HUES6 (cell line): ENCODE measurements around the gene ALPL.

Experiments used
- H3K27ac ChIP-seq: 2 replicates; pipeline ENCODE4 v1.7.0; 2013; ENCODE audit warnings: low read depth, mild to moderate bottlenecking, low read length, inconsistent platforms
- H3K27me3 ChIP-seq: 2 replicates; pipeline ENCODE4 v1.6.1; 2013; ENCODE audit warnings: low read length; ENCODE audit not compliant: control insufficient read depth, insufficient read depth
- H3K36me3 ChIP-seq: 2 replicates; pipeline ENCODE4 v1.6.1; 2013; ENCODE audit warnings: low read length; ENCODE audit not compliant: control insufficient read depth, insufficient read depth
- H3K4me1 ChIP-seq: 2 replicates; pipeline ENCODE4 v1.6.1; 2013; ENCODE audit warnings: low read length; ENCODE audit not compliant: control insufficient read depth, insufficient read depth
- H3K4me3 ChIP-seq: 2 replicates; pipeline ENCODE4 v1.5.1; 2013; ENCODE audit warnings: low read depth, low read length
- H3K9ac ChIP-seq: one replicate; pipeline ENCODE4 v1.6.1; 2013; ENCODE audit warnings: mild to moderate bottlenecking, low read length
- H3K9me3 ChIP-seq: 2 replicates; pipeline ENCODE4 v1.6.1; 2013; ENCODE audit warnings: low read depth, low read length; ENCODE audit not compliant: control insufficient read depth, insufficient read depth

The ALPL gene

DNA sequence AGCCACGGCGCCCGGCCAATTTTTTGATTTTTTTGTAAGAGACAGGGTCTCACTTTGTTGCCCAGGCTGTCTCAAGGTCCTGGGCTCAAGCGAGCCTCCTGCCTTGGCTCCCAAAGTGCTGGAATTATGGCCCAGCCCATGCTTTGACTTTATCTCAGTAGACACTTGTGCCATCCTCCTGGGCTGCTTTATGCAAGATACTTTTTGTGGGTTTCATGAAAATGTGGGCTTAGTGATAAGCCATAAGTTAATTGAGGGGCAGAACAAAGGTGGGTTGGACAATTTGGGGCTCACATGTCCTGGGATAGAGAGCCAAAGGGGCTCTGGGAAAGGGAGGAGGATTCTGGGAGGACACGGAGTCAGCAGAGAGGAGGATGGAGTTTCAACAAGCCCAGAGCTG is 22.0 kb downstream of the ALPL start:
- H3K4me3 ChIP-seq: no peak overlapping the region
- H3K36me3 ChIP-seq: no peaks in the 10 kb centered on the region
- no peaks in the 10 kb centered on the region for H3K9me3 ChIP-seq
- no peaks in the 10 kb centered on the region for H3K27me3 ChIP-seq
- H3K27ac ChIP-seq: no peak overlapping the region
- peaks cover 18% of the 10 kb centered on the region for H3K4me1 ChIP-seq
- no peak overlapping the region for H3K9ac ChIP-seq

DNA sequence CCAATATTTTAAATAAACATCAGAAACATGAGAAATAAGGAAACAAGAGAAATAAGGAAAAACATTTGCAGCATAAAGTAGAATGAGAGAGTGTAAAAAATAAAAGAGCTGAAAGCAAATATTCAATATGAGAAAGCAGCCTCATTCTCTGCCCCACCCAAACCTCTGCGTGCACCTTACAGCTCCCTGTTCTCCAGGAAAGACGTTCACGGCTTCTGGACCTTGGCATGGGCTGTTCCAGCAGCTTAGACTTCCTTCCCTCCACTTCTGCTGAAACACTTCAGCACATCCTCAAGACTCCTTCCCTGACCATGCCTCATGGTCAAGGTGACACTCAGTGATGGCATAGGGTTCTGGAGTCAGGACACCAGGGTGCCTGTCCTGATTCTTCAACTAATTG is 23.3 kb downstream of the ALPL start:
- Histone ChIP-seq H3K9me3 (no peaks in the 10 kb centered on the region), H3K4me3 (no peak overlapping the region), H3K9ac (no peak overlapping the region), H3K27me3 (no peaks in the 10 kb centered on the region), H3K27ac (no peak overlapping the region), H3K36me3 (no peaks in the 10 kb centered on the region), H3K4me1 (peaks cover 26% of the 10 kb centered on the region)

DNA sequence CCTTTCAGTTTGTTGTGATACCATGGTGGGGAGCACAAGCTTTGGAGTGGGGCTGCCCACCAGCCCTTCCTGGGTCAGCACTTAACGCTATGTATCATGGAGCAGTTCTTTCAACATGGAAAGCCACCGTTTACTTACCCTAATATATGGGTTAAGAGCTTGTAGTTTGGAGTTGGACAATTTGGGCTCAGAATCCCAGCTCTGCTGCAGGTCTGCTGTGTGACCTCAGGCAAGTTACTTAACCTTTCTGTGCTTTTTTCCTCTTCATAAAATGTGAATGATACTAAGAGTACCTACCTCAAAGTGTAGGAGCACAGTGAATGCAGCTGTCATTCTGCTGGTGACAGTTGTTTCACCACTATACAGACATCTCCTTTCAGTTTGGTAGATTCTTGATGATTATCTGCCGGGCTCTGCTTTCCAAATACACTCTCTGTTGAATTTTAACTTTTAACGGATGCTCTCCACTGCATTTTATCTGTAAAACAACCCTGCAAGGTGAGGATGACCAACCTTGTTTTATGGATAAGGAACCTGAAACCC is 23.8 kb downstream of the ALPL start:
- Histone ChIP-seq H3K9me3 (no peaks in the 10 kb centered on the region), H3K4me3 (no peak overlapping the region), H3K27ac (no peak overlapping the region), H3K4me1 (peaks cover 30% of the 10 kb centered on the region), H3K36me3 (no peaks in the 10 kb centered on the region), H3K27me3 (no peaks in the 10 kb centered on the region), H3K9ac (no peak overlapping the region)

DNA sequence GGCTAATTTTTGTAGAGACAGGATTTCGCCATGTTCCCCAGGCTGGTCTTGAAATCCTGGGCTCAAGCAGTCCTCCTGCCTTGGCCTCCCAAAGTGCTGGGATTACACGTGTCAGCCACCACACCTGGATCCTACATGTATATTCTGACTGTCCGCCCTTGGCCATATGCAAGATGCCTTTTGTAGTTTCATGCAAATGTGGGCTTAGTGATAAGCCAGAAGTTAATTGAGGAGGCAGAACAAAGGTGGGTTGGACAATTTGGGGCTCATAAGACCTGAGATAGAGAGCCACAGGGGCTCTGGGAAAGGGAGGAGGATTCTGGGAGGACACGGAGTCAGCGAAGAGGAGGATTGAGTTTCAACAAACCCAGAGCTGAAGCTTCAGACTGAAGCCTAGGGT is 24.9 kb downstream of the ALPL start:
- no peak overlapping the region for H3K27ac ChIP-seq
- no peaks in the 10 kb centered on the region for H3K36me3 ChIP-seq
- no peak overlapping the region for H3K9ac ChIP-seq
- H3K27me3 ChIP-seq: no peaks in the 10 kb centered on the region
- H3K4me3 ChIP-seq: no peak overlapping the region
- H3K9me3 ChIP-seq: no peaks in the 10 kb centered on the region
- peaks cover 39% of the 10 kb centered on the region for H3K4me1 ChIP-seq

DNA sequence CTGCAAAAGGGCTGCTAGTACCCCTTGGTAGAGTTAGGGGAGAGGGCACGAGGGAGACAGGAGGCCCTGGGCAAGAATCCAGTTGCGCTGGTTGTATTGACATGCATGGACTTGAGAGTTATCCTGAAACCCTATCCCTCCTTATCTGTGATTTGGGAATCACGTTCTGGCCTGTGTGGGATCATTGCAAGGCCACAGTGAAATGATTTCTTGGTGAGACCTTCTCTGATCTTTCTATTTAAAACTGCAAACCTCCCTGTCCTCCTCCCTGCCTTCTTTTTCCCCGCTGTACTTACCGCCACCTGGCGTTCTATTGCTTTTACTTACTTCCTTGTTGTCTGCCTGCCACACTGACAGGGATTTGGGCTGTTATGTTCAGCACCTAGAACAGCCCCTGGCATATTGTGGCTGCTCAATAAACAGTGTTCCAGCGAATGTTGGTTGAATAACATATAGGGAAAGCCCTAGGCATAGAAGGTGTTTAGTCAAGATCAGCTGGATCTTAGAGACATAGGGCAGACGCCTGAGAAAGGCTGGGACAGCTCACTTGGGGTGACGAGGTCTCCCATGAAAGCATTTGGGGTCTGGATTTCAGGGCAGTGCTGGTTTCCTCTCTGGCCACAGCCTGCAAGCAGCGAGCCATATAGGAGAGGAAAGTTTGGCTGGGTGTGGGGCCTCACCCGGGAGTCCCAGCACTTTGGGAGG is 25.6 kb downstream of the ALPL start:
- Histone ChIP-seq H3K27ac (no peak overlapping the region), H3K9ac (no peak overlapping the region), H3K27me3 (no peaks in the 10 kb centered on the region), H3K9me3 (no peaks in the 10 kb centered on the region), H3K36me3 (no peaks in the 10 kb centered on the region), H3K4me1 (peaks cover 39% of the 10 kb centered on the region), H3K4me3 (no peak overlapping the region)

DNA sequence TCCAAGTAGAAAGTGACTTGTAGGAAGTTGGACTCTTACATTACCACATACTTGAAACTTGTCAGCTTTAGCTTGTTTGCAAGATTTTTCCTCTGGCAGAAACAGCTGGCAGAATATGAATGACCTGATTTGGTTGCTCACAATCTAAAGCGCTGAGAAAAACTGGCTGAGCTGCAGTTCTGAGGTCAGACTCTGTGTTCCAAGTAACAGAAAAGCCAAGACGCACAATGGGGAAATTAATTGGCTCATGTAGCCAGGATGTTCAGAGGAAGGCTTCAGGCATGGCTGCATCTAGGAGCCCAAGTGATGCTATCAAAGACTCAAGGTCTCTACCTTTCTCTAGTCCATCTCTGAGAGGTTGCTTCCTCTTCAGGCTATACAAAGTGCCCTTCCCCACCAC is 27.0 kb downstream of the ALPL start:
- H3K4me3 ChIP-seq: no peak overlapping the region
- no peaks in the 10 kb centered on the region for H3K9me3 ChIP-seq
- H3K27me3 ChIP-seq: no peaks in the 10 kb centered on the region
- no peaks in the 10 kb centered on the region for H3K36me3 ChIP-seq
- no peak overlapping the region for H3K27ac ChIP-seq
- H3K9ac ChIP-seq: no peak overlapping the region
- H3K4me1 ChIP-seq: peaks cover 40% of the 10 kb centered on the region

DNA sequence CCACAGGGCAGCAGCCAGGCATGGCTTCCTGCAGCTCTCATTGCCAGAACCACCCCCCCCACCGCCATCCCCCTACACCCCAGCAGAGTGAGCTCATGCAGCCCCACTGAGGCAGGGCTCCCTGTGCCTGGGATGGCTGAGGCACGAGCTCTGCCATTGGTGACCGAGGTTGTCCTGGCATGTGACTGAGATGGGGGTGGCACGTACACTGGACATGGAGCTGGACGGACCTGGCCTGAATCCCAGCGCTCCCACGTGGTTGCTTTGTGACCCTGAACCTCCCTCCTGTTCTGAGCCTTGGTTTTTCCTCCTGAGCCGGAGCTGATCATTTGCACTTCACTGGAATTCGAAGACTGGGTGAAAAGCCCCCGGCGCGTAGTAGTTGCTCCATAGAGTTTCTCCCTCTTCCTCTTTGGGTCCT is 28.3 kb downstream of the ALPL start:
- H3K27me3 ChIP-seq: no peaks in the 10 kb centered on the region
- no peaks in the 10 kb centered on the region for H3K36me3 ChIP-seq
- peak overlapping the region; percentile 31; the same call in 1 of the 2 replicates for H3K27ac ChIP-seq
- peaks cover 40% of the 10 kb centered on the region for H3K4me1 ChIP-seq
- H3K9ac ChIP-seq: peak overlapping the region; percentile 5
- H3K9me3 ChIP-seq: no peaks in the 10 kb centered on the region
- no peak overlapping the region for H3K4me3 ChIP-seq

DNA sequence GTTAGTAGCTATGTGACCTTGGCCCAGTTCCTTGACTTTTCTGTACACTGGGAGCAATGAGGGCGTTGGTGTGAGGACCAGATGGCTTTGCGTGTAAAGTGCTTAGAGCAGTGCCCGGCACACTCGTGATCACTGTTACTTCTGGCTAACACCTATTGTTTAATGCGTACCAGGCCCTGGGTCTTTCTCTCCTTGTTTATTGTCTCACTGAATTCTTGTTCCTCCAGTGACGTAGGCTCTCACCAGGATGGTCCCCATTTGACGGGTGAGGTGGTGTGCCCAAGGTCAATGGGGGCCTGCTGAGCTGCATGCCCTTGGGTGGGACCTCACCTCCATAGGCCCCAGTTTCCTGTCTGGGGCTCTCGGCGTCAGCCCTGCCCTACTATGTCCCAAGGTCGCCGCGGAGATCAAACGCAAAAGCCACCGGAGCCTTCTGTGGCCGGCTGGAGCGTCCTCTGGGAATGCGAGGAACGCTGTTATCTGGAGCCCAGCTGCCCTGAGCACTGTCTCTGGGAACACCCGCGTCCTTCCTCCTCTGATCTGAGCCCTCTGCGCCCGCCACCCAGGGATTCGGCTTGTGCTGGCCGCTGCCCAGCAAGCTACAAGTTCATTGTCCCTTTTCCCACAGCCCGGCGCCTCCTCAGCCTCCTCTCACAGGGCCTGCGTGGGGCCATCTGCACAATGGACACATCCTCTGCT is 28.9 kb downstream of the ALPL start:
- H3K9me3 ChIP-seq: no peaks in the 10 kb centered on the region
- H3K36me3 ChIP-seq: no peaks in the 10 kb centered on the region
- no peak overlapping the region for H3K4me3 ChIP-seq
- H3K27ac ChIP-seq: peak overlapping the region; percentile 31; the same call in 1 of the 2 replicates
- peaks cover 40% of the 10 kb centered on the region for H3K4me1 ChIP-seq
- H3K9ac ChIP-seq: peak overlapping the region; percentile 5
- no peaks in the 10 kb centered on the region for H3K27me3 ChIP-seq

DNA sequence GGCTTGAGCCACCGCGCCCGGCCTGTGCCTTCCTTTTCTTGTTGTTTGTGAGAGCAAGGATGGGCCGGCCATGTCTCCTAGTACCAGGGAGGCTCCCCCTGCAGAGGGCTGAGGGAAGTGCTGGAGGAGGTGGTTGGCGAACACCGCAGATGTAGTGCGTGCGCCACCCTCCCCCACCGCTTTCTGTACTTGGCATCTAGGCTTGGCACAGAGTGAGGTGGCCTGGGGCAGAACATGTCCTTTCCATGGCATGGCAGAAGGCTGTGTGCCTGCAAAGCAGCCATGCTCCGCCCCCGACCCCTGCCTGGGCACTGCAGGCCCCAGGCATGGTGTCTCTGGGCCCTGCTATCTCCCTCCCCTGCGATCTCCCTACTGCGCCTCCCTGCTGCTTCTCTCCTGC is 30.7 kb downstream of the ALPL start:
- Histone ChIP-seq H3K4me3 (no peak overlapping the region), H3K36me3 (no peaks in the 10 kb centered on the region), H3K9ac (no peak overlapping the region), H3K9me3 (no peaks in the 10 kb centered on the region), H3K4me1 (peaks cover 44% of the 10 kb centered on the region), H3K27me3 (no peaks in the 10 kb centered on the region), H3K27ac (no peak overlapping the region)

DNA sequence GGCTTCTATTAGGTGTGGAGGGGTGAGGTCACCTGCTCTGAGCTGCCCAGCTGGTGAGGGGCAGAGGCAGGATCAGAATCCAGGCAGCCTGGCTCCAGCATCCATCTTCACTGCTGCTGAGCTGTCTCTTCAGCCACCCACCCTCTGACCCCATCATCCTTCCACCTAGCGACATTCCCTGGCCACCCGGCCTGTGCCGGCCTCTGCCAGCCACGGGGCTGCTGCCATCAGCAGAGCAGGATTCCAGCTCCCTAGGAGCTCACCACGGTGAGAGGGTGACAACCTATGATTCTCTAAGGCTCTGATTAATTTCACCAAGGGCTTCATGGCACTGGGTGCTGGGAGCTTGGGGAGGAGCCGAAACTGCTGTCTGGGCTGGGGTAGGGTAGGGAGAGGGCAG is 32.1 kb downstream of the ALPL start:
- Histone ChIP-seq H3K36me3 (no peaks in the 10 kb centered on the region), H3K27ac (no peak overlapping the region)

DNA sequence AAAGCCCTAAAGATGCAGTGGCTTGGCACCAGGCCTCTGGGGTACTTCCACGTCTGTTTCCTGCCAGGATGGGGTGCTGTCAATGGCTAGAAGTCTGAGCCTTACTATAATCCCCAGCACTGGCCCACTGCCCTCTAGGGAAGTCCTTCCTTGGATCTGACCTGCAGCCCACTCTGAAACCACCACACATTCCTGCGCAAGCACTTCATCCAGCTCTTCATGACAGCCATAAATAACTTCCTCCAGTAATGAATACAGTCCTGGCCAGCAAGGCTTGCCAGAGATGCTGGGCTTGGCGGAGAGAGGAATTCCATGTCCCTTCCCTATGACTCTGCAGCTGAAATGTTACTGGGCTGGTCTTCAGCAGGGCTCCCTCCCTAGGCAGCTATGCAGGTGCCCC is 32.6 kb downstream of the ALPL start:
- Histone ChIP-seq H3K27ac (no peak overlapping the region), H3K9me3 (no peaks in the 10 kb centered on the region), H3K36me3 (no peaks in the 10 kb centered on the region), H3K9ac (no peak overlapping the region), H3K4me3 (no peak overlapping the region), H3K27me3 (no peaks in the 10 kb centered on the region), H3K4me1 (peaks cover 41% of the 10 kb centered on the region)

More for the DNA sequence above, 32.1 kb downstream of the ALPL start:
- peaks cover 44% of the 10 kb centered on the region for H3K4me1 ChIP-seq
- H3K27me3 ChIP-seq: no peaks in the 10 kb centered on the region
- H3K9me3 ChIP-seq: no peaks in the 10 kb centered on the region
- H3K9ac ChIP-seq: no peak overlapping the region
- H3K4me3 ChIP-seq: no peak overlapping the region
